Breast epithelium (tissue), 4 donors: ENCODE data around the gene MGAT3. TPM values are rescaled to one million over a fixed set of nuclear protein-coding genes. Genes with fewer than 3 reads are reported as not detected.

Experiments
- DNase-seq, 2 donors: peaks; one replicate each; pipeline ENCODE4 v3.0.0-alpha.2; 2019; ENCODE audit warnings: low spot score in 2 of 2
- H3K27ac ChIP-seq, 2 donors: fragments of 200-600 bp; sonication (generic) in 1 of 2; one replicate each; pipeline ENCODE4 v1.5.1; 2016 to 2019; ENCODE audit warnings: mild to moderate bottlenecking in 1 of 2
- H3K27me3 ChIP-seq, 2 donors: fragments of 200-600 bp; sonication (generic) in 1 of 2; one replicate each; pipeline versions ENCODE4 v1.5.1 to v1.6.0; 2017 to 2019; ENCODE audit warnings: control low read depth in 1 of 2, mild to moderate bottlenecking in 1 of 2
- H3K36me3 ChIP-seq: fragments of 200-600 bp; one replicate; pipeline ENCODE4 v1.5.1; 2019
- H3K4me1 ChIP-seq, 2 donors: fragments of 200-600 bp; sonication (generic); one replicate each; pipeline ENCODE4 v1.5.1; 2016 to 2019; ENCODE audit warnings: control low read depth in 1 of 2
- H3K4me3 ChIP-seq, 3 donors: fragments of 200-600 bp; sonication (generic); 1 replicate in 2 of 3; 2 replicates in 1 of 3; pipeline ENCODE4 v1.5.1; 2016 to 2019; ENCODE audit warnings: mild to moderate bottlenecking in 3 of 3, moderate library complexity in 2 of 3
- H3K9me3 ChIP-seq, 2 donors: fragments of 200-600 bp; sonication (generic) in 1 of 2; one replicate each; pipeline ENCODE4 v1.5.1; 2016 to 2019; ENCODE audit warnings: control low read depth in 1 of 2
- CTCF ChIP-seq, 3 donors: fragments of 450-650 bp; IDR thresholded peaks; one replicate each; pipeline ENCODE4 v1.5.1; 2016 to 2017; ENCODE audit warnings: antibody characterized with exemption in 3 of 3, mild to moderate bottlenecking in 3 of 3, moderate library complexity in 3 of 3
- POLR2A ChIP-seq: fragments of 450-650 bp; IDR thresholded peaks from one replicate; pipeline ENCODE4 v1.6.1; 2016; ENCODE audit warnings: antibody characterized with exemption, mild to moderate bottlenecking, moderate library complexity
- POLR2AphosphoS5 ChIP-seq, 3 donors: sonication (generic); formaldehyde crosslinking; IDR thresholded peaks; one replicate each; pipeline ENCODE4 v1.6.1; 2017; ENCODE audit warnings: antibody characterized with exemption in 3 of 3
- intact Hi-C: fragments of 100-400 bp; cut with DNase I; formaldehyde crosslinking; loops from one replicate; pipeline ENCODE4 v1.15.1; 2023; ENCODE audit warnings: low total_unique reads
- total RNA-seq, 3 donors: library from RNA; depleted of rRNA; stranded (reverse); fragments of >200 nt; gene quantifications; one replicate each; pipeline ENCODE4 v1.1.0, GENCODE V29; 2016

The MGAT3 gene
- total RNA-seq, 3 donors from 2014 or later, result 1.9 to 9.4 (median 3.9) TPM

- H3K4me3 ChIP-seq, result no peak overlapping the region
- DNase-seq, result no peak
- H3K9me3 ChIP-seq, result no peaks in the 10 kb centered on the region
- no peaks in the 10 kb centered on the region for H3K4me1 ChIP-seq
- H3K27me3 ChIP-seq, result no peaks in the 10 kb centered on the region
- no peak for TF ChIP-seq POLR2AphosphoS5 (IDR thresholded peaks at IDR 0.05)
- no peak for TF ChIP-seq POLR2A
- no peak for TF ChIP-seq CTCF (IDR thresholded peaks at IDR 0.05)
- H3K27ac ChIP-seq, result peak overlapping the region; percentile 55 to 77
- no peaks in the 10 kb centered on the region for H3K36me3 ChIP-seq
- intact Hi-C loops, result no loop called here
Measured at GRCh38 chr22:39470451-39471291, 13.9 kb downstream of the MGAT3 start.

GRCh38 chr22:39471381-39472141, 14.7 kb downstream of the MGAT3 start:
- H3K4me1 ChIP-seq, result no peaks in the 10 kb centered on the region
- no peak overlapping the region for H3K4me3 ChIP-seq
- peak overlapping the region; percentile 55 to 77 for H3K27ac ChIP-seq
- no peaks in the 10 kb centered on the region for H3K27me3 ChIP-seq
- intact Hi-C loops, result no loop called here
- H3K36me3 ChIP-seq, result no peaks in the 10 kb centered on the region
- no peaks in the 10 kb centered on the region for H3K9me3 ChIP-seq
- no peak for DNase-seq
- no peak for TF ChIP-seq POLR2AphosphoS5 (IDR thresholded peaks at IDR 0.05)
- TF ChIP-seq CTCF (IDR thresholded peaks at IDR 0.05), result no peak
- TF ChIP-seq POLR2A, result no peak

- Histone ChIP-seq H3K4me3 (no peak overlapping the region), H3K27me3 (no peaks in the 10 kb centered on the region), H3K27ac (peak overlapping the region; percentile 55 to 77), H3K36me3 (no peaks in the 10 kb centered on the region), H3K4me1 (no peaks in the 10 kb centered on the region), H3K9me3 (no peaks in the 10 kb centered on the region)
- no peak for DNase-seq
- intact Hi-C loops, result no loop called here
- TF ChIP-seq POLR2A (no peak), POLR2AphosphoS5 (IDR thresholded peaks at IDR 0.05) (no peak), CTCF (IDR thresholded peaks at IDR 0.05) (no peak)
Measured at GRCh38 chr22:39472570-39473556, 16.1 kb downstream of the MGAT3 start.

- Histone ChIP-seq H3K4me3 (no peak overlapping the region), H3K27me3 (no peaks in the 10 kb centered on the region), H3K36me3 (no peaks in the 10 kb centered on the region), H3K27ac (no peak overlapping the region), H3K4me1 (no peaks in the 10 kb centered on the region), H3K9me3 (no peaks in the 10 kb centered on the region)
- no peak for DNase-seq
- intact Hi-C loops, result no loop called here
- no peak for TF ChIP-seq CTCF (IDR thresholded peaks at IDR 0.05)
- no peak for TF ChIP-seq POLR2A
- TF ChIP-seq POLR2AphosphoS5 (IDR thresholded peaks at IDR 0.05), result no peak
Measured at GRCh38 chr22:39473851-39474250, 17.0 kb downstream of the MGAT3 start.
